GM18867 (cell line): ENCODE data around the gene EFNA2.
A peak's percentile ranks its signal among the peaks of the same experiment; 100 is the strongest.

ENCODE experiments used
- ATAC-seq: cut with Tn5 transposase; IDR thresholded peaks from one replicate; pipeline ENCODE4 v1.9.1; 2021; ENCODE audit warnings: mild to moderate bottlenecking, moderate library complexity; ENCODE audit not compliant: unreplicated experiment

EFNA2 gene

GRCh38 chr19:1270854-1271527 lies 14.7 kb upstream of the EFNA2 start:
- no peak for ATAC-seq

DNA sequence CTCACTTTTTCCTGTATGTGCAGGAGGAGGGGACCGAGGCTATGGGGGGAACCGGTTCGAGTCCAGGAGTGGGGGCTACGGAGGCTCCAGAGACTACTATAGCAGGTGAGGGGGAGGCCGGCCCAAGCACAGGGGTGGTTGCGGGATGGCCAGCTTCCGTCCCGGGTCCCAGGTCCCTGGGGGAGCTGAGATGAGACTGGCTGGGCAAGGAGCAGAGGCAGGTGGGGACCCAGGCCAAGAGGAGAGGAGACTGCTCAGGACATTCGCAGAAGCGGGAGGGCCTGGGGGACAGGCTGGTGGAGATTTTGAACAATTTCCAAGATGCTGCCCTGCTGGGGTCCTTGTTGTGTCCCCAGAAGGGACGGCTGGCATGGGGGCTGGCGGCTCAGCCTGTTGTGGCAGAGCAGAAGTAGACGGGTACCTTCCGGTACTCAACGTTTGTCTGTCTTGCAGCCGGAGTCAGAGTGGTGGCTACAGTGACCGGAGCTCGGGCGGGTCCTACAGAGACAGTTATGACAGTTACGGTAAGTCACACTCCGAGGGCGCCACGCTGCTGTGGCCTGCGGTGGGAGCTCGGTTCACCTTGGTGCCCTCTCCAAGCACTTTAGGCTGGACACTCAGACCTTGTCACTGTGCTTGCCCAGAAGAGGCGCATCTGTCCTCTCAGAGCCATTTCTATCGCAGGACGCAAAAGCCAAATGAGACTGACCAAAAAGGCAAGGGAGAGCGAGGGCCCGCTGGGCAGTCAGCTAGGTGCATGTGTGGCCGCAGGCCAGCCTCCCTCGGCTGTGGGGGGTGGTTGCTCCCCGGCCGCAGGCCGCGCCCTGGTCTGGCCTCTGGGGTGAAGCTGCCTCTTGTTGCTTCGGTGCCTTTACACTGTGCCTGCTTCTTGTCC lies 13.9 kb upstream of the EFNA2 start:
- ATAC-seq: no peak

DNA sequence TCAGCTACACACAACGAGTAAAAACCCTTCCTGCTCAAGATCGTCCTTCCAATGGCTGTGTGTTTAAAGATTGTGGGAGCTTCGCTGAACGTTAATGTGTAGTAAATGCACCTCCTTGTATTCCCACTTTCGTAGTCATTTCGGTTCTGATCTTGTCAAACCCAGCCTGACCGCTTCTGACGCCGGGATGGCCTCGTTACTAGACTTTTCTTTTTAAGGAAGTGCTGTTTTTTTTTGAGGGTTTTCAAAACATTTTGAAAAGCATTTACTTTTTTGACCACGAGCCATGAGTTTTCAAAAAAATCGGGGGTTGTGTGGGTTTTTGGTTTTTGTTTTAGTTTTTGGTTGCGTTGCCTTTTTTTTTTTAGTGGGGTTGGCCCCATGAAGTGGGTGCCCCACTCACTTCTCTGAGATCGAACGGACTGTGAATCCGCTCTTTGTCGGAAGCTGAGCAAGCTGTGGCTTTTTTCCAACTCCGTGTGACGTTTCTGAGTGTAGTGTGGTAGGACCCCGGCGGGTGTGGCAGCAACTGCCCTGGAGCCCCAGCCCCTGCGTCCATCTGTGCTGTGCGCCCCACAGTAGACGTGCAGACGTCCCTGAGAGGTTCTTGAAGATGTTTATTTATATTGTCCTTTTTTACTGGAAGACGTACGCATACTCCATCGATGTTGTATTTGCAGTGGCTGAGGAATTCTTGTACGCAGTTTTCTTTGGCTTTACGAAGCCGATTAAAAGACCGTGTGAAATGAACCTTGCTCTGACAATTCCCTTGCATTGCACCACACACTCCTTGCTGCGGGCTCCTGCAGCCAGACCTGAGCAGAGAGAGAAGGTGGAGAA lies 13.0 kb upstream of the EFNA2 start:
- no peak for ATAC-seq

DNA sequence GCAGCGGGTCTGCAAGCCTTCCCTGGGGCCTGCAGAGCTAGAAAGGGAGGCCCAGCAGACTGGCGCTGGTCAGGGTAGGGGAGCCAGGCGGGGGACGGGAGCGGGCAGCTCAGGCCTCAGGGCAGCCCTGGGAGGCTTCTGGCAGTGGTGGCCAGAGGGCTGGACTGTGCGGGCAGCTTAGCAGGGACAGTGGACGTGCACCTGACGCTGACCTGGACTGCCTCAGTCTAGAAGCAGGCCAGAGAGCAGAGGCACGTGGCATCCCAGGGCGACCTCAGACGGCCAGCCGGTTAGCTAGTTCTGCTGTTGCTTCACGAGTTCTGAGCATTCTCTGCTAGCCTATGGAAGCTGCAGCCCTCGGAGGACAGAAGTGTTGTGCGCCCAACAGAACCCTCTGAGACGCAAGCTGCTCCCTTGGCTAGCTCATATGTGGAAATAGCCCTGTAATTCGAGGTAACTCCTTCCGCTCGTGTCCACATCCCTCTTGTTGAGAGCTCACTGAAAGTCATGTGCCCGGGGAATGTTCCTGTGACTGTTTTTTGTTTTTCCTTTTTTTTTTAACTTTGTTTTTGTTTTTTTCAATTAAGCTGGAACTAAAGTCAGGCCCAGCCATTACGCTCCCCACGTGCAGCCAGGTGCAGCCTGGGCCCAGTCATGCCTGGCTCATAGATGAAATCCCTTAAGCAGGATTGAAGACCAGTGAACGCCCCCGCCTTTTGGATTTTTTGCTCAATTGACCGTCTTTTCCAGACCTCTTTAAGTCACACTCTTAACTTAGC lies 12.2 kb upstream of the EFNA2 start:
- no peak for ATAC-seq

GRCh38 chr19:1274081-1274851 lies 11.4 kb upstream of the EFNA2 start:
- ATAC-seq: no peak

GRCh38 chr19:1274852-1275259 lies 10.8 kb upstream of the EFNA2 start:
- no peak for ATAC-seq

GRCh38 chr19:1275260-1275975 lies 10.3 kb upstream of the EFNA2 start, which contains the start of gene FAM174C:
Gene FAM174C (plus strand): TSS chr19:1275530. CDS start chr19:1275550, 20 bp downstream.
- ATAC-seq: peak; percentile 67

DNA sequence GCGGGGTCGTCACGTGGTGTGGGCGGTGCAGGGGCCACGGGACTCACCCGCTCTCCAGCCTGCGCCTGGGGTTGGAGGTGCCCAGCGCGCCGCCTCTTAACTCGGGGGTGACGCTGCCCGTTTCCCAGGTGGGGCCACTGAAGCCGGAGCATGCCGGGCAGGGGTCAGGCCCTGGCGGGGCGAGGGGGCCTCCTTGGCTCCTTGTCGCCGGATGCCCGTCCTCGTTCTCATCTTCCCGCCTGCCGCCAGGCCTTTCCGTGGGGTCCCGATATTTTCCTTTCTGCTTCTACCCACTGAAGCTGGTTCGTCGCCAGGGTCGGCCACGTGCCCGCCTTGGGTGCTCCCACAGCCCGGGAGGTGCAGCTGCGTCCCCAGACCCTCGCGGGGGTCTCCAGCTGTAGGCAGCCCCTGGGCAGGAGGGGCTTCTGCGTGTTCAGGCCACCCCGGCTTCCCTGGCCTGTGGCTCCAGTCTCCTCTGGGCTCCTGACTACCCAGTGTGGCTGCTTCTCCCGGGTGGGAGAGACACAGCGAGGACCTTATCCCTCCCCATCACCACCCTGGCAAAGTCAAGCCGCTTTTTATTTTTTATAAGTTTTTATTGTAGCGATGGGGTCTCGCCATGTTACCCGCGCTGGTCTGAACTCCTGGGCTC lies 9.6 kb upstream of the EFNA2 start:
- no peak for ATAC-seq

- ATAC-seq: no peak
These were observed 9.0 kb upstream of the EFNA2 start for GRCh38 chr19:1276628-1277022.

DNA sequence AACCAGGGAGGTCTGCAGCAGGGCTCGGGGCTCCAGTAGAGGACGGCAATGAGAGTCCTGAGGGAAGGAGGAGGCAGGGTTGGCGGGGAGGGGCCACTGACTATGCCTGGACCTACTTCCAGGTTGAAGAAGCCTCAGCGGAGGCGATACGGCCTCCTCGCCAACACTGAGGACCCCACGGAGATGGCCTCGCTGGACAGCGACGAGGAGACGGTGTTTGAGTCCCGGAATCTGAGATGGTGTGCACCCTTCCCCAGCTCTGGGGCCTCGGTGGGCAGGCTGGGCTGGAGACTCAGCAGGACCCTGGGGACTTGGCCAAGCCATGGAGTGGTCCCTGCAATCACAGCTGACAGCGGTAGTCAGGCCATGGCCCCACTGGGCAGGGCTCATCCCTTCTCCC lies 8.6 kb upstream of the EFNA2 start:
- no peak for ATAC-seq

DNA sequence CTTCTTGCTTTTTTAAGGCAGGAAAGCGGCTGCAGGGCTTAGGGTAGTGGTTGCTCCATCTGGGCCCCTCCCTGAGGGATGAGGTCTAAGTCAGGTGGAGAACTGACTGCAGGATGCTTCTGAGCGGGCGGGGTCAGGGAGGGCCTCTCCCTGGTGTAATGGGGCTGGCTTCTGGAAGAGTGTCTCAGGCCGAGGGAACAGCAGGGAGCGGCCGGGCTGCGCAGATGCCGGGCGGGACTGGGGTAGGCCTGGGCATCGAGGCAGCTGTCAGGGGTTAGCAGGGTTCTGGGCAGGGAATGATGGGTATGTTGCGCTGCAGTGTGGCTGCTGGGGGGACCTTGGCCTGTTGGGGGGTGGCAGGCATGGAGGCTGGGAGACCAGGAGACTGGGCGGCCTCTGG lies 7.6 kb upstream of the EFNA2 start:
- ATAC-seq: no peak

GRCh38 chr19:1278713-1279660 lies 6.7 kb upstream of the EFNA2 start:
- ATAC-seq: no peak

- ATAC-seq: no peak
These were observed 5.8 kb upstream of the EFNA2 start for GRCh38 chr19:1279782-1280341.

GRCh38 chr19:1280636-1281568 lies 4.8 kb upstream of the EFNA2 start:
- ATAC-seq: no peak

GRCh38 chr19:1281569-1282287 lies 3.9 kb upstream of the EFNA2 start:
- no peak for ATAC-seq
